Lung (tissue), 12 donors: ENCODE measurements around the gene TTLL3. TPM values are rescaled to one million over a fixed set of nuclear protein-coding genes. Genes with fewer than 3 reads are reported as not detected.
"Not testable (repeated sequence)": the region's sequence is repeated elsewhere in the genome, so short reads cannot be mapped to it uniquely, and the experiment has no call there.

ENCODE experiments used
- ATAC-seq: fragments of 200-7000 bp; cut with Tn5 transposase; one replicate; pipeline ENCODE4 v1.9.1; 2020; ENCODE audit warnings: moderate number of reproducible peaks; ENCODE audit not compliant: insufficient read depth, low FRiP score
- DNase-seq, 3 donors: peaks; one replicate each; pipeline ENCODE4 v3.0.0-alpha.2; 2013 to 2017
- H3K27ac ChIP-seq, 2 donors: one replicate each; pipeline ENCODE4 v1.5.1; 2013; ENCODE audit warnings: mild to moderate bottlenecking in 2 of 2, moderate library complexity in 2 of 2, control low read depth in 1 of 2, inconsistent platforms in 1 of 2, low read depth in 1 of 2, low read length in 1 of 2
- H3K27me3 ChIP-seq, 3 donors: one replicate each; pipeline ENCODE4 v1.5.1; 2013; ENCODE audit warnings: low read length in 2 of 3; ENCODE audit not compliant: control insufficient read depth in 3 of 3, insufficient read depth in 3 of 3
- H3K36me3 ChIP-seq, 4 donors: one replicate each; pipeline ENCODE4 v1.5.1; 2013; ENCODE audit warnings: low read length in 4 of 4, mild to moderate bottlenecking in 1 of 4, moderate library complexity in 1 of 4; ENCODE audit not compliant: control insufficient read depth in 4 of 4, insufficient read depth in 4 of 4
- H3K4me1 ChIP-seq, 5 donors: one replicate each; pipeline ENCODE4 v1.5.1; 2013; ENCODE audit warnings: low read length in 5 of 5, mild to moderate bottlenecking in 2 of 5, moderate library complexity in 1 of 5; ENCODE audit not compliant: control insufficient read depth in 5 of 5, insufficient read depth in 5 of 5
- H3K4me3 ChIP-seq: one replicate; pipeline ENCODE4 v1.5.1; 2013; ENCODE audit warnings: mild to moderate bottlenecking, control low read depth, moderate library complexity
- H3K9ac ChIP-seq, 2 donors: one replicate each; pipeline ENCODE4 v1.5.1; 2013; ENCODE audit warnings: low read length in 2 of 2, control low read depth in 1 of 2; ENCODE audit not compliant: insufficient read depth in 1 of 2
- H3K9me3 ChIP-seq, 4 donors: one replicate each; pipeline ENCODE4 v1.5.1; 2013; ENCODE audit warnings: low read length in 3 of 4, mild to moderate bottlenecking in 1 of 4, moderate library complexity in 1 of 4; ENCODE audit not compliant: control insufficient read depth in 4 of 4, insufficient read depth in 3 of 4
- WGBS, 2 donors: extraction: QIAGEN DNeasy Blood & Tissue Kit; methylation state at CpG; one replicate each; pipeline ENCODE4 v1.1.7; 2013; 5-methylcytosine and 5-hydroxymethylcytosine counted together
- polyA plus RNA-seq, 2 donors: library from polyadenylated mRNA; stranded (reverse); fragments of 200-250 nt; gene quantifications; one replicate each; pipeline ENCODE4 v1.2.1, GENCODE V29; 2013
- total RNA-seq, 2 donors: library from RNA; depleted of rRNA in 1 of 2; stranded (reverse); fragments of >200 nt in 1 of 2; gene quantifications; one replicate each; pipeline ENCODE4 v1.2.1, GENCODE V29; 2014 to 2021
- TF ChIP-seq, protein P1 (sequence below): IDR thresholded peaks from 2 replicates; pipeline ENCODE4 v1.5.1; 2012; ENCODE audit warnings: mild to moderate bottlenecking; ENCODE audit errors: control extremely low read depth, extremely low read depth
- donor health status: control.
- donor health status: control.
- donor health status: Bipolar disorder and iron deficiency.
- donor health status: healthy.
- donor health status: DM: yes; HTN: yes; CAD: no.

Gene TTLL3
- total and polyA plus RNA-seq, 4 donors, result 28.4 to 82.3 (median 37.5) TPM

DNA sequence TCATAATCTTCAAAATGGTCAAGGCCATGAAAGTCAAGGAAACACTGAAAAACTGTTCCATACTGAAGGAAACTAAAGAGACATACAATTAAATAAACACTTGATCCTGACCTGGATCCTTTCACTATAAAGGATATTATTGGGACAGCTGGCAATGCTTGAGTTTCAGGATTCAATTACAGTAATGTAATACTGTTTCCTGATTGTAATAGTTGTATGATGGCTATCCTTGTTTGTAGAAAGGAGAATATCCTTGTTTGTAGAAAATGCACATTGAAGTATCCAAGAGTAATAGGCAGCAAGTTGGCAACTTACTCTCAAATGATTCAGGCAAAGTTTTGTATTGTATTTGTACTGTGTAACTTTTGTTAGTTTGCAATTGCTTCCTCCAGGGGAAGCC lies 65.4 kb downstream of the TTLL3 start:
- Histone ChIP-seq H3K9me3 (no peaks in the 10 kb centered on the region), H3K27me3 (no peaks in the 10 kb centered on the region), H3K9ac (no peak overlapping the region), H3K4me1 (no peaks in the 10 kb centered on the region), H3K4me3 (no peak overlapping the region), H3K36me3 (no peaks in the 10 kb centered on the region), H3K27ac (no peak overlapping the region)
- DNase-seq, result no peak
- TF ChIP-seq, protein P1, sequence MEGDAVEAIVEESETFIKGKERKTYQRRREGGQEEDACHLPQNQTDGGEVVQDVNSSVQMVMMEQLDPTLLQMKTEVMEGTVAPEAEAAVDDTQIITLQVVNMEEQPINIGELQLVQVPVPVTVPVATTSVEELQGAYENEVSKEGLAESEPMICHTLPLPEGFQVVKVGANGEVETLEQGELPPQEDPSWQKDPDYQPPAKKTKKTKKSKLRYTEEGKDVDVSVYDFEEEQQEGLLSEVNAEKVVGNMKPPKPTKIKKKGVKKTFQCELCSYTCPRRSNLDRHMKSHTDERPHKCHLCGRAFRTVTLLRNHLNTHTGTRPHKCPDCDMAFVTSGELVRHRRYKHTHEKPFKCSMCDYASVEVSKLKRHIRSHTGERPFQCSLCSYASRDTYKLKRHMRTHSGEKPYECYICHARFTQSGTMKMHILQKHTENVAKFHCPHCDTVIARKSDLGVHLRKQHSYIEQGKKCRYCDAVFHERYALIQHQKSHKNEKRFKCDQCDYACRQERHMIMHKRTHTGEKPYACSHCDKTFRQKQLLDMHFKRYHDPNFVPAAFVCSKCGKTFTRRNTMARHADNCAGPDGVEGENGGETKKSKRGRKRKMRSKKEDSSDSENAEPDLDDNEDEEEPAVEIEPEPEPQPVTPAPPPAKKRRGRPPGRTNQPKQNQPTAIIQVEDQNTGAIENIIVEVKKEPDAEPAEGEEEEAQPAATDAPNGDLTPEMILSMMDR, result no peak
- ATAC-seq, result no peak

DNA sequence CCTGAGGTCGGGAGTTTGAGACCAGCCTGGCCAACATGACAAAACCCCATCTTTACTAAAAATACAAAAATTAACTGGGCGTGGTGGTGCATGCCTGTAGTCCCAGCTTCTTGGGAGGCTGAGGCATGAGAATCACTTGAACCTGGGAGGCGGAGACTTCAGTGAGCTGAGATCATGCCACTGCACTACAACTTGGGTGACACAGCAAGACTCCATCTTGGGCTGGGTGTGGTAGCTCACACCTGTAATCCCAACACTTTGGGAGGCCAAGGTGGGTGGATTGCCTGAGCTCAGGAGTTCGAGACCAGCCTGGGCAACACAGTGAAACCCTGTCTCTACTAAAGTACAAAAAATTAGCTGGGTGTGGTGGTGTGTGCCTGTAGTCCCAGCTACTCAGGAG lies 66.2 kb downstream of the TTLL3 start:
- H3K27me3 ChIP-seq, H3K4me3 ChIP-seq, DNase-seq, H3K27ac ChIP-seq, H3K4me1 ChIP-seq, ATAC-seq, H3K36me3 ChIP-seq, H3K9me3 ChIP-seq, H3K9ac ChIP-seq: not testable (repeated sequence)
- WGBS, 2 donors, result 92 to 93% methylated on average over 4 of the region's 4 CpGs

DNA sequence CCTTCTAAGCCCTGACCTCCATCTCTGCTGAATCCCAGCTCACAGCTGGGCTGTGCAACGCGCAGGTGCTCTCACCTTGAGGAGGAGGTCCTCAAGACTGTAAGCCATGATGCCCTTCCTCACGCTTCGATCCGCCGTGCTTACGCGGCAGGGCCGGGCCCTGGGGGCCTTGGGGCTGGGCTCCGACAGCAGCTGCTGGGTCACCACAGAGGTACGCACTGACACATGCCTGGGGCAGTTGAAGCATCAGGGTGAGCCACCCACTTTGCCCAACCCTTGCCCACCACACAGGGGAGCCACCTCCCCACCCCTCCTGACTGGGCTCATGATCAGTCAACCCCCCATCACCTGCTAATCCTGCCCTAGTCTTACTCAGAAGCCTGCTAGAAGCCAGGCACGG lies 66.9 kb downstream of the TTLL3 start:
- ATAC-seq (no peak), DNase-seq (no peak)
- H3K4me3 ChIP-seq, result no peak overlapping the region
- 92 to 95% methylated on average over 12 of the region's 12 CpGs for WGBS, 2 donors
- no peaks in the 10 kb centered on the region for H3K36me3 ChIP-seq
- no peaks in the 10 kb centered on the region for H3K27me3 ChIP-seq
- TF ChIP-seq, protein P1, result no peak
- no peaks in the 10 kb centered on the region for H3K9me3 ChIP-seq
- H3K9ac ChIP-seq, result no peak overlapping the region
- no peaks in the 10 kb centered on the region for H3K4me1 ChIP-seq
- H3K27ac ChIP-seq, result no peak overlapping the region

DNA sequence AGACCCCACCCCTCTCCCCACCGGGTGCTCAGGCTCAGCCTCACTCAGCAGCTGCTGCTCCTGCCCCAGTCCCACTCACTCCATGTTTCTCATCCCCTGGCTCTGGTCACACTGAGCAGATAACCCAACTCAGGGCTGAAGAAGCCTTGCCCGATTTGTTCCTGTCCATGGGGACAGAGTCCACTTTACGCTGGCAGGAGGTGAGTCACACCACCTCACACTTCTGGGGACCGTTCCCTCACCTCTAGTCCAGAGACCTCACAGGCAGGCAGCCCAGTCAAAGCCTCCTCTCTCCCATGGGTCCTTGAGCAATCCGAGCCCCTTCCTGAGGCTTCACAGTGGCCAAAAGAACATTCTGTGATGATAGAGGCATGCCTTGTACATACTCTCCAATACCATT lies 68.6 kb downstream of the TTLL3 start:
- no peak for DNase-seq
- Histone ChIP-seq H3K27ac (no peak overlapping the region), H3K9ac (no peak overlapping the region), H3K9me3 (no peaks in the 10 kb centered on the region), H3K4me1 (no peaks in the 10 kb centered on the region), H3K36me3 (no peaks in the 10 kb centered on the region), H3K4me3 (no peak overlapping the region), H3K27me3 (no peaks in the 10 kb centered on the region)
- no peak for ATAC-seq
- 85 to 90% methylated on average over 5 of the region's 5 CpGs for WGBS, 2 donors
- TF ChIP-seq, protein P1, result no peak
